Loucy (cell line): ENCODE data around the gene SLAMF8.

Experiments used
- H2AFZ ChIP-seq: fragments of 200-600 bp; sonication (generic); 2 replicates; pipeline ENCODE4 v1.6.0; 2016; ENCODE audit warnings: antibody characterized with exemption, mild to moderate bottlenecking, low read length, moderate library complexity
- H3F3A ChIP-seq: fragments of 200-600 bp; 2 replicates; pipeline ENCODE4 v1.6.0; 2016; ENCODE audit warnings: antibody characterized with exemption, low read depth, mild to moderate bottlenecking
- H3K27me3 ChIP-seq: fragments of 200-600 bp; sonication (generic); 2 replicates; pipeline ENCODE4 v1.6.1; 2014; ENCODE audit warnings: low read length, mild to moderate bottlenecking; ENCODE audit not compliant: insufficient read depth, poor library complexity, severe bottlenecking
- H3K36me3 ChIP-seq: fragments of 200-600 bp; sonication (generic); 2 replicates; pipeline ENCODE4 v1.6.1; 2016; ENCODE audit warnings: low read length; ENCODE audit not compliant: insufficient read depth
- H3K4me1 ChIP-seq: fragments of 200-600 bp; sonication (generic); 2 replicates; pipeline ENCODE4 v1.5.1; 2014; ENCODE audit warnings: low read length, mild to moderate bottlenecking; ENCODE audit not compliant: insufficient read depth, poor library complexity, severe bottlenecking
- H3K4me2 ChIP-seq: fragments of 200-600 bp; sonication (generic); 2 replicates; pipeline ENCODE4 v1.6.0; 2014; ENCODE audit warnings: antibody characterized with exemption, low read length, low read depth, mild to moderate bottlenecking; ENCODE audit not compliant: poor library complexity, severe bottlenecking
- H3K4me3 ChIP-seq: fragments of 200-600 bp; sonication (generic); 2 replicates; pipeline ENCODE4 v1.5.1; 2014; ENCODE audit warnings: low read length, mild to moderate bottlenecking, mixed read lengths; ENCODE audit not compliant: poor library complexity, severe bottlenecking
- H3K79me2 ChIP-seq: fragments of 200-600 bp; sonication (generic); 2 replicates; pipeline ENCODE4 v1.6.1; 2014; ENCODE audit warnings: low read length; ENCODE audit not compliant: insufficient read depth
- H3K9ac ChIP-seq: fragments of 200-600 bp; sonication (generic); 2 replicates; pipeline ENCODE4 v1.6.0; 2014; ENCODE audit warnings: mild to moderate bottlenecking, low read depth, low read length, moderate library complexity; ENCODE audit not compliant: poor library complexity, severe bottlenecking
- H3K9me2 ChIP-seq: fragments of 200-600 bp; sonication (generic); replicated peaks from 2 replicates; pipeline ENCODE4 v1.6.1; 2016; ENCODE audit warnings: low read depth, low read length, mixed read lengths
- H3K9me3 ChIP-seq: fragments of 200-600 bp; sonication (generic); 2 replicates; pipeline ENCODE4 v1.6.1; 2014; ENCODE audit warnings: mild to moderate bottlenecking, antibody characterized with exemption, low read length, low read depth; ENCODE audit not compliant: insufficient read depth
- H4K20me1 ChIP-seq: fragments of 200-600 bp; sonication (generic); 2 replicates; pipeline ENCODE4 v1.6.0; 2014; ENCODE audit warnings: antibody characterized with exemption, low read length, mild to moderate bottlenecking; ENCODE audit not compliant: insufficient read depth, poor library complexity, severe bottlenecking
- EZH2phosphoT487 ChIP-seq: fragments of 200-600 bp; IDR thresholded peaks from 2 replicates; pipeline ENCODE4 v1.6.1; 2018; ENCODE audit warnings: antibody characterized with exemption, mild to moderate bottlenecking, moderate library complexity, borderline replicate concordance
- TF ChIP-seq, protein P1 (sequence below): fragments of 200-600 bp; sonication (generic); conservative IDR thresholded peaks from 2 replicates; pipeline ENCODE4 v1.5.1; 2014; ENCODE audit warnings: mild to moderate bottlenecking, antibody characterized with exemption, low read length

Gene SLAMF8

DNA sequence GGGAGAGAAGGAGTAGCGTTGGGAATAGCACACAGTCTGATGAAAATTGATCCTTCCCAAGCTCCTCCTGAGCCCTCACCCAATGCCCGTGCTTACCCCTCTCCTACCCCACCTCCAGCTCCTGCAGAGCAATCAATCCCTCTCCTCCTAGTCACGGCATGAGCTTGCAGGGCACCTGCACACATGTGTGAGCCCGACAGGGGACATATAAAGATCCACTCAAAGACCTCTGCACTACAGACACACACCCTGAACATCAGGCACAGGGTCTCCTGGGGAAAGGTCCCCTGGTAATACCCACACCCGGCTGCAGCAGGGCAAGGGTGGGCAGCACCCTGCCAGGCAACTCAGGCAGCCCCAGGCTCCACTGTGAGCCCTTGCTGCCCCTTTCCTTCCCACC lies 35.4 kb downstream of the SLAMF8 start:
- Histone ChIP-seq H4K20me1 (no peaks in the 10 kb centered on the region), H3K36me3 (no peaks in the 10 kb centered on the region), H3K9me2 (no peaks in the 10 kb centered on the region), H3K9ac (no peak overlapping the region), H3K27me3 (no peaks in the 10 kb centered on the region), H3F3A (no peaks in the 10 kb centered on the region), H3K9me3 (no peaks in the 10 kb centered on the region), H3K79me2 (no peaks in the 10 kb centered on the region), H3K4me2 (no peak overlapping the region), H3K4me1 (peaks cover 19% of the 10 kb centered on the region), H2AFZ (no peak overlapping the region), H3K4me3 (no peak overlapping the region)
- TF ChIP-seq, protein P1, sequence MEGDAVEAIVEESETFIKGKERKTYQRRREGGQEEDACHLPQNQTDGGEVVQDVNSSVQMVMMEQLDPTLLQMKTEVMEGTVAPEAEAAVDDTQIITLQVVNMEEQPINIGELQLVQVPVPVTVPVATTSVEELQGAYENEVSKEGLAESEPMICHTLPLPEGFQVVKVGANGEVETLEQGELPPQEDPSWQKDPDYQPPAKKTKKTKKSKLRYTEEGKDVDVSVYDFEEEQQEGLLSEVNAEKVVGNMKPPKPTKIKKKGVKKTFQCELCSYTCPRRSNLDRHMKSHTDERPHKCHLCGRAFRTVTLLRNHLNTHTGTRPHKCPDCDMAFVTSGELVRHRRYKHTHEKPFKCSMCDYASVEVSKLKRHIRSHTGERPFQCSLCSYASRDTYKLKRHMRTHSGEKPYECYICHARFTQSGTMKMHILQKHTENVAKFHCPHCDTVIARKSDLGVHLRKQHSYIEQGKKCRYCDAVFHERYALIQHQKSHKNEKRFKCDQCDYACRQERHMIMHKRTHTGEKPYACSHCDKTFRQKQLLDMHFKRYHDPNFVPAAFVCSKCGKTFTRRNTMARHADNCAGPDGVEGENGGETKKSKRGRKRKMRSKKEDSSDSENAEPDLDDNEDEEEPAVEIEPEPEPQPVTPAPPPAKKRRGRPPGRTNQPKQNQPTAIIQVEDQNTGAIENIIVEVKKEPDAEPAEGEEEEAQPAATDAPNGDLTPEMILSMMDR = no peak
- TF ChIP-seq EZH2phosphoT487 = no peak

DNA sequence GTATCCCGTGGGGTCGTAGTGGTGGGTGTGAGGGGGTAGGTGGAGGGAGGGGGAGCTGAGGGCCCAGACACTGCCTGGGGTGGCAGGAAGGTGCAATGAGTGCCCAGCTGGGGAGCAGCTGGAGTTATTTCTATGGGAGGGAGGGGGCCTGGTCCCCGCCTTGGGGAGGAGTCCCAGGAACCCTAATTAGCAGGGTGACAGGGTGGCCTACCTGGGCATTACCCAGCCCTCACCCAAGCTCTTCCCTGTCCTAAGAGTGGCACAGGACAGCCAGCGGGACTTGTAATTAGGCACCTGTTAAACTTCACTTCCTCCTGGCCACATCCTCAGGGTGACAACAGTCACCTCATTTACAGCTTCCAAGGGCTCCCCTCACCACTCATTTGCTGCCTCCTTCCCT lies 35.9 kb downstream of the SLAMF8 start, which contains the start of gene VSIG8:
Gene VSIG8, minus strand, starts transcription at position 101 of the 400 bp plus-strand sequence. CDS start 136 bp downstream, outside the sequence.
- Histone ChIP-seq H3K27me3 (no peaks in the 10 kb centered on the region), H3K9me2 (no peaks in the 10 kb centered on the region), H3K9ac (no peak within 1 kb of the TSS), H3K4me1 (peaks cover 25% of the 10 kb centered on the region), H3K36me3 (no peaks in the 10 kb centered on the region), H3K79me2 (no peaks in the 10 kb centered on the region), H3F3A (no peaks in the 10 kb centered on the region), H3K4me2 (no peak within 1 kb of the TSS), H2AFZ (no peak within 1 kb of the TSS), H4K20me1 (no peaks in the 10 kb centered on the region), H3K9me3 (no peaks in the 10 kb centered on the region), H3K4me3 (no peak within 1 kb of the TSS)
- TF ChIP-seq EZH2phosphoT487 = no peak
- TF ChIP-seq, protein P1 = no peak

DNA sequence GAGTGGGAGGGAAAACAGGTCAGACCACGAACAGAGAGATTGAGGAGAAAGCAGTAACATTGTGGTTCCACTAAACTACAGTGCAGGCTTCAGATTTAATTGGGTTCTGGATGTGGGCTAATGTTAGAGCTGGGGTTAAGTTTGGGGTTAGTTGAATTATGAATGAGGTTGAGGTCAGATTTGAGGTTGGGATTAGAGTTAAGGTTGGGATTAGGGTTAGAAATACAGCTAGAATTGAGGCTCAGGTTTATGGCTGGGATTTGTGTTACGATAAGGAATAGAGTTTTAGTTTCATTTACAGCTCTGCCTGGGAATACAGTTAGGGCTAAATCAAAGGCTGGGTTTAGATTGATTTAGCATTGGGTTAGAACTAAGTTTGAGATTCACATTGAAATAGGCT lies 37.6 kb downstream of the SLAMF8 start:
- H4K20me1 ChIP-seq = no peaks in the 10 kb centered on the region
- no peaks in the 10 kb centered on the region for H3F3A ChIP-seq
- no peak overlapping the region for H2AFZ ChIP-seq
- peaks cover 42% of the 10 kb centered on the region for H3K4me1 ChIP-seq
- TF ChIP-seq, protein P1 = no peak
- no peak for TF ChIP-seq EZH2phosphoT487
- H3K36me3 ChIP-seq = no peaks in the 10 kb centered on the region
- H3K79me2 ChIP-seq = no peaks in the 10 kb centered on the region
- no peaks in the 10 kb centered on the region for H3K9me2 ChIP-seq
- H3K4me2 ChIP-seq = no peak overlapping the region
- H3K9me3 ChIP-seq = no peaks in the 10 kb centered on the region
- no peaks in the 10 kb centered on the region for H3K27me3 ChIP-seq
- no peak overlapping the region for H3K4me3 ChIP-seq
- H3K9ac ChIP-seq = no peak overlapping the region
